Adrenal gland (tissue), 12 donors: ENCODE data around the gene AMHR2. TPM values are rescaled to one million over a fixed set of nuclear protein-coding genes. Genes with fewer than 3 reads are reported as not detected.
A peak's percentile ranks its signal among the peaks of the same experiment; 100 is the strongest.

Experiments used
- DNase-seq, 7 donors: peaks; one replicate each; pipeline ENCODE4 v3.0.0-alpha.2; 2019 to 2020
- H3K27ac ChIP-seq, 5 donors: fragments of 200-600 bp; sonication (generic) in 4 of 5; 1 replicate in 3 of 5; 2 replicates in 2 of 5; pipeline versions ENCODE4 v1.5.1 to v1.8.0; 2016 to 2020; ENCODE audit warnings: mild to moderate bottlenecking in 1 of 5
- H3K27me3 ChIP-seq: fragments of 200-600 bp; 2 replicates; pipeline ENCODE4 v1.8.0; 2021
- H3K36me3 ChIP-seq, 2 donors: fragments of 200-600 bp; replicated peaks in 1 of 2; 1 replicate in 1 of 2; 2 replicates in 1 of 2; pipeline versions ENCODE4 v1.5.1 to v1.8.0; 2018 to 2022
- H3K4me1 ChIP-seq, 2 donors: fragments of 200-600 bp; replicated peaks in 1 of 2; 1 replicate in 1 of 2; 2 replicates in 1 of 2; pipeline versions ENCODE4 v1.5.1 to v1.8.0; 2018 to 2021
- H3K4me3 ChIP-seq, 4 donors: fragments of 200-600 bp; sonication (generic) in 3 of 4; one replicate each; pipeline ENCODE4 v1.5.1; 2016 to 2018
- H3K9me3 ChIP-seq, 3 donors: fragments of 200-600 bp; sonication (generic) in 1 of 3; replicated peaks in 1 of 3; 1 replicate in 2 of 3; 2 replicates in 1 of 3; pipeline versions ENCODE4 v1.5.1 to v1.8.0; 2016 to 2021
- POLR2A ChIP-seq, 2 donors: fragments of 450-650 bp; IDR thresholded peaks; one replicate each; pipeline ENCODE4 v1.6.1; 2017; ENCODE audit warnings: antibody characterized with exemption in 2 of 2, mild to moderate bottlenecking in 2 of 2, moderate library complexity in 1 of 2
- WGBS, 4 donors: extraction: QIAGEN DNeasy Blood & Tissue Kit in 2 of 4; methylation state at CpG; one replicate each; pipeline versions ENCODE4 v1.1.5 to v1.1.7; 2013 to 2017; 5-methylcytosine and 5-hydroxymethylcytosine counted together
- intact Hi-C, 2 donors: fragments of 100-400 bp; cut with DNase I; formaldehyde crosslinking; loops; one replicate each; pipeline versions ENCODE4 v1.14.1 to v1.15.0; 2022 to 2023
- polyA plus RNA-seq, 3 donors: library from polyadenylated mRNA; stranded (reverse); fragments of 200-250 nt in 2 of 3; fragments of 350-450 nt in 1 of 3; fragmentation: Illumina TruSeq in 1 of 3; extraction: RNeasy Lipid Tissue Mini Kit (QIAGEN cat#74804) in 1 of 3; gene quantifications; one replicate each; pipeline ENCODE4 v1.2.3, GENCODE V29; 2013 to 2014
- total RNA-seq, 9 donors: library from RNA; depleted of rRNA in 4 of 9; stranded (reverse); fragments of >200 nt in 4 of 9; fragments of 120-200 nt in 1 of 9; fragmentation: NEBNext Ultra II Directional in 1 of 9; extraction: Animal tissue kit (Norgen Biotek cat#: 25700) in 1 of 9; gene quantifications; one replicate each; pipeline versions ENCODE4 v1.1.0 to v1.2.4, GENCODE V29; 2013 to 2023
- TF ChIP-seq, protein P1 (sequence below), 6 experiments: fragments of 450-650 bp in 4 of 6; fragments of 200-600 bp in 2 of 6; sonication (generic) in 1 of 6; IDR thresholded peaks; 1 replicate in 5 of 6; 2 replicates in 1 of 6; pipeline versions ENCODE4 v1.5.1 to v1.8.0; 2016 to 2021; ENCODE audit warnings: antibody characterized with exemption in 6 of 6, mild to moderate bottlenecking in 2 of 6, moderate library complexity in 1 of 6
- donor health status: healthy with polysubstance abuse.
- donor health status: Bipolar disorder and iron deficiency.
- donor health status: DM: yes; HTN: yes; CAD: no.
- donor health status: DM: no; HTN: no; CAD: no.
- donor health status: DM: no; HTN: no; CAD: no.
- donor health status: DM: yes; HTN: yes; CAD: no.

The AMHR2 gene
- total and polyA plus RNA-seq, 12 donors = 19.8 to 106 (median 68.3) TPM

DNA sequence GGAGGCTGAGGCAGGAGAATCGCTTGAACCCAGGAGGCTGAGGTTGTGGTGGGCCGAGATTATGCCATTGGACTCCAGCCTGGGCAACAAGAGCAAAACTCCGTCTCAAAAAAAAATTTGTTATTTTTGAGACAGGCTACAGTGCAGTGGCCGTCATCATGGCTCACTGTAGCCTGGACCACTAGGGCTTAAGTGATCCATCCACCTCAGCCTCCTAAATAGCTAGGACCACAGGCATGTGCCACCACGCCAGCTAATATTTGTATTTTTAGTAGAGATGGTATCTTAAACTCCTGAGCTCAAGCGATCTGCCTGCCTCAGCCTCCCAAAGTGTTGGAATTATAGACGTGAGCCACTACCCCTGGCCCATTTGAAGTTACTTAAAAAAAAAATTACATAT, 27.3 kb downstream of the AMHR2 start:
- Histone ChIP-seq H3K9me3 (no peaks in the 10 kb centered on the region), H3K27ac (no peak overlapping the region), H3K4me1 (peaks cover 11 to 28% of the 10 kb centered on the region in 2 donors), H3K36me3 (peaks cover 0 to 35% of the 10 kb centered on the region in 2 donors), H3K27me3 (no peaks in the 10 kb centered on the region), H3K4me3 (no peak overlapping the region)
- intact Hi-C loops = loop anchor here in 1 of 2 donors (5.0 kb wide), 1 partner anchor 51 kb away; the partner anchor contains the start of gene TARBP2
- DNase-seq = peak in 1 of 7 donors; percentile 11
- 89 to 94% (median 91%) methylated on average over 6 to 7 of the region's 7 CpGs for WGBS, 4 donors
- TF ChIP-seq, protein P1, sequence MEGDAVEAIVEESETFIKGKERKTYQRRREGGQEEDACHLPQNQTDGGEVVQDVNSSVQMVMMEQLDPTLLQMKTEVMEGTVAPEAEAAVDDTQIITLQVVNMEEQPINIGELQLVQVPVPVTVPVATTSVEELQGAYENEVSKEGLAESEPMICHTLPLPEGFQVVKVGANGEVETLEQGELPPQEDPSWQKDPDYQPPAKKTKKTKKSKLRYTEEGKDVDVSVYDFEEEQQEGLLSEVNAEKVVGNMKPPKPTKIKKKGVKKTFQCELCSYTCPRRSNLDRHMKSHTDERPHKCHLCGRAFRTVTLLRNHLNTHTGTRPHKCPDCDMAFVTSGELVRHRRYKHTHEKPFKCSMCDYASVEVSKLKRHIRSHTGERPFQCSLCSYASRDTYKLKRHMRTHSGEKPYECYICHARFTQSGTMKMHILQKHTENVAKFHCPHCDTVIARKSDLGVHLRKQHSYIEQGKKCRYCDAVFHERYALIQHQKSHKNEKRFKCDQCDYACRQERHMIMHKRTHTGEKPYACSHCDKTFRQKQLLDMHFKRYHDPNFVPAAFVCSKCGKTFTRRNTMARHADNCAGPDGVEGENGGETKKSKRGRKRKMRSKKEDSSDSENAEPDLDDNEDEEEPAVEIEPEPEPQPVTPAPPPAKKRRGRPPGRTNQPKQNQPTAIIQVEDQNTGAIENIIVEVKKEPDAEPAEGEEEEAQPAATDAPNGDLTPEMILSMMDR (IDR thresholded peaks at IDR 0.05) = no peak
- no peak for TF ChIP-seq POLR2A (IDR thresholded peaks at IDR 0.05)

DNA sequence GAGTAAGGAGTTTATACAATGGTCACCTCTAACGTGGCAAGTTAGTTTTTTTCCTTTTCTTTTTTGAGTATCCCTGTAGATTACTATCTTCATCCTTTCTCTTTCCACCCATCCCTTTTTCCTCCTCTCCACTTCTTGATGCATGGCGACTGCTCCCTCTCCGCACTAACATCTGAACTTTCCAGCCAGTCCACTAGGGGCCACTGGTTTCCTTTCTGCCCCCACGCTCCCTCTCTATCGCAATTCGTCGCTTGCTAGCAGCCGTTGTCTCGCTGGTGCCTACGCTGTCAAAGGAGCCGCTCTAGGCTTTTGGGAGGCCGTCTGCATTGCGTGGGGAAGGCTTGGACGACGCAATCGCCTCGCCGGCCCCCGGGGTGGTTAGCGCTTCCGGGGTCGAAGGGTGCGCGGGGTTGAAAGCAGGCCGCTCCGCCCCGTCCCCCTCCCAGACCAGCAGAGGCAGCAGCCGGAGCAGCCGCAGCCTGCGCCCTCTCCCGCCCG, 28.1 kb downstream of the AMHR2 start, which contains the start of gene PCBP2:
Gene PCBP2, plus strand, starts transcription at position 442 of the 498 bp plus-strand sequence. CDS start 2,699 bp downstream, outside the sequence.
- WGBS, 4 donors = 0 to 1% (median 0%) methylated on average over 18 to 32 of the region's 32 CpGs
- Histone ChIP-seq H3K4me3 (peak within 1 kb of the TSS; percentile 13 to 92 (median 63)), H3K27ac (peak within 1 kb of the TSS; percentile 85 to 99 (median 95)), H3K27me3 (no peaks in the 10 kb centered on the region), H3K4me1 (peaks cover 11 to 28% of the 10 kb centered on the region in 2 donors), H3K36me3 (peaks cover 0 to 35% of the 10 kb centered on the region in 2 donors), H3K9me3 (no peaks in the 10 kb centered on the region)
- TF ChIP-seq, protein P1 (IDR thresholded peaks at IDR 0.05) = peak; percentile 66 to 99 (median 96)
- TF ChIP-seq POLR2A (IDR thresholded peaks at IDR 0.05) = peak; percentile 45 to 88
- peak; percentile 97 to 99 (median 99) for DNase-seq
- intact Hi-C loops = loop anchor here in 1 of 2 donors (5.0 kb wide), 1 partner anchor 51 kb away; the partner anchor contains the start of gene TARBP2

DNA sequence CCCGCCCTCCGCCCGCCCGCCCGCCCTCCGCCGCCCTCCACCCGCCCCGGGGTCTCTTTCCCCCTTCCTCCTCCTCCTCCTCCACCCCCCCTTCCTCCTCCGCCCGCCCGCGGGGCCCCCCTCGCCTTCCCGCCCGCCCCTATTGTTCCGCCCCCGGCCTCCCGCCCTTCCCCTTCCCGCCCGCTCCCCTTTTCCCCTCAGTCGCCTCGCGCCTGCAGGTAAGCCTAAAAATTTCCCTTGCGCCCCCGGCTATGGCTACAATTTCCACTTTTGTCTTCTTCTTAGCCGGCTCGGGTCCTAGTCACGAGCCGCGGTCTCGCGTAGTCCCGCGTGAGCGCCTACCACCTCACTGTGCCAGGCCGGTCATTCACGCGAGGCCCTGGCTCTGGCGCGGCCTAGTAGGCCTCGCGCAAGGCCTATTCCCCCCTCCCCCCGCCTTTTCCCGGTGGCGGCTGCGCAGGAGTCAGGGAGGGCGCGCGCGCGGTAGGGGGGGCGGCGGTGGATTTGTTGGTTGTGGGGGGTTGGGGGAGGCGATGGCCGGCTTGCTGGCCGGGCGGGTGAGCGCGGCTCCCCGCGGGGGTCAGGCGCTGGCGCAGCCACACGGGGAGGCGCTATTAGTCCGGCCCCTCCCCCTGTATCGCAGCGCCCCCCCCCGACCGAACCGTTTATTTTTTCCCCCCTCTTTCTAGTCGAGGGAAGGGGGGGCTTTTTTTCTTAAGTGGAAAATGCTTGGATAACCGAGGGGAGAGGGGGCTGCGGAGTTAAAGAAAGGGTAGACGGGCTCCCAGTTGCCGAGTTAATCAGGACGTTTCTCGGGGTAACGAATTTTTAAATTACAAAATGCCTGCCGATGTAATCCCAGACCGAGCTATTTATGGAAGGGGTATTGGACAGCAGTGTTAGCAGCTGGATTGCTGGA, 28.8 kb downstream of the AMHR2 start:
- TF ChIP-seq, protein P1 (IDR thresholded peaks at IDR 0.05) = peak in 3 of 6 experiments; percentile 6 to 35 (median 8)
- TF ChIP-seq POLR2A (IDR thresholded peaks at IDR 0.05) = peak in 1 of 2 donors; percentile 46
- peak; percentile 93 to 96 (median 95) for DNase-seq
- H3K9me3 ChIP-seq = no peaks in the 10 kb centered on the region
- H3K27ac ChIP-seq = peak overlapping the region; percentile 85 to 99 (median 95)
- intact Hi-C loops = loop anchor here in 1 of 2 donors (5.0 kb wide), 1 partner anchor 50 kb away; the partner anchor contains the start of gene TARBP2
- H3K4me3 ChIP-seq = peak overlapping the region; percentile 13 to 92 (median 63)
- H3K4me1 ChIP-seq = peaks cover 11 to 28% of the 10 kb centered on the region in 2 donors
- H3K27me3 ChIP-seq = no peaks in the 10 kb centered on the region
- peaks cover 0 to 39% of the 10 kb centered on the region in 2 donors for H3K36me3 ChIP-seq
- 0 to 1% (median 1%) methylated on average over 10 to 76 of the region's 82 CpGs for WGBS, 4 donors
